PC-3 (cell line): ENCODE measurements around the gene CRYBG3. TPM values are rescaled to one million over a fixed set of nuclear protein-coding genes. Genes with fewer than 3 reads are reported as not detected.

ENCODE experiments used
- ATAC-seq: fragments of 200-7000 bp; cut with Tn5 transposase; 2 replicates; pipeline ENCODE4 v1.9.1; 2020; ENCODE audit warnings: mild to moderate bottlenecking, moderate library complexity
- BruUV-seq: library from RNA; stranded (reverse); fragments of 400-500 nt; replicated peaks from 2 replicates; lab custom pipeline; 2021; lab: Mats Ljungman, UMichigan
- CTCF ChIA-PET: fragments of 300-600 bp; sonication (Branson Sonifier 250); formaldehyde crosslinking; loops from one replicate; lab custom pipeline; 2022; ENCODE audit warnings: antibody characterized with exemption; lab: Charles Lee
- POLR2A ChIA-PET: fragments of 300-600 bp; sonication (Branson Sonifier 250); formaldehyde crosslinking; loops from one replicate; lab custom pipeline; 2022; ENCODE audit warnings: antibody characterized with exemption; ENCODE audit not compliant: unreplicated experiment; lab: Charles Lee
- DNase-seq: peaks from one replicate; pipeline ENCODE4 v3.0.0-alpha.2; 2015
- H2AFZ ChIP-seq: fragments of 300-600 bp; sonication (generic); 2 replicates; pipeline ENCODE4 v1.6.0; 2016; ENCODE audit warnings: antibody characterized with exemption, low read length
- H3F3A ChIP-seq: fragments of 300-600 bp; sonication (generic); one replicate; pipeline ENCODE4 v1.6.0; 2017; ENCODE audit warnings: antibody characterized with exemption, low read length, control low read depth, mild to moderate bottlenecking; ENCODE audit not compliant: unreplicated experiment
- H3K27ac ChIP-seq: fragments of 300-600 bp; sonication (generic); 2 replicates; pipeline ENCODE4 v1.5.1; 2016; ENCODE audit warnings: mild to moderate bottlenecking, low read length
- H3K27me3 ChIP-seq: fragments of 300-600 bp; sonication (generic); 2 replicates; pipeline ENCODE4 v1.6.1; 2016; ENCODE audit warnings: low read length, mixed read lengths
- H3K36me3 ChIP-seq: fragments of 300-600 bp; sonication (generic); 2 replicates; pipeline ENCODE4 v1.6.1; 2016; ENCODE audit warnings: low read depth, mixed run types, low read length, mixed read lengths
- H3K4me1 ChIP-seq: fragments of 300-600 bp; sonication (generic); 2 replicates; pipeline ENCODE4 v1.5.1; 2016; ENCODE audit warnings: low read length; ENCODE audit not compliant: insufficient read depth
- H3K4me2 ChIP-seq: fragments of 300-600 bp; sonication (generic); 2 replicates; pipeline ENCODE4 v1.6.0; 2016; ENCODE audit warnings: low read length
- H3K4me3 ChIP-seq: fragments of 300-600 bp; sonication (generic); 2 replicates; pipeline ENCODE4 v1.5.1; 2016; ENCODE audit warnings: mild to moderate bottlenecking, low read length, mixed read lengths
- H3K79me2 ChIP-seq: fragments of 300-600 bp; sonication (generic); 2 replicates; pipeline ENCODE4 v1.6.1; 2017; ENCODE audit warnings: low read length, mixed read lengths
- H3K9ac ChIP-seq: fragments of 300-600 bp; sonication (generic); 2 replicates; pipeline ENCODE4 v1.6.0; 2016; ENCODE audit warnings: mild to moderate bottlenecking, low read length
- H3K9me2 ChIP-seq: fragments of 300-600 bp; sonication (generic); replicated peaks from 2 replicates; pipeline ENCODE4 v1.6.1; 2016; ENCODE audit warnings: mixed run types, low read length, mixed read lengths
- H3K9me3 ChIP-seq: fragments of 300-600 bp; sonication (generic); 2 replicates; pipeline ENCODE4 v1.6.1; 2016; ENCODE audit warnings: low read length, mixed read lengths
- H4K20me1 ChIP-seq: fragments of 300-600 bp; sonication (generic); 2 replicates; pipeline ENCODE4 v1.6.1; 2016; ENCODE audit warnings: low read length, mixed read lengths
- EZH2 ChIP-seq: fragments of 300-600 bp; sonication (generic); IDR thresholded peaks from one replicate; pipeline ENCODE4 v1.6.1; 2017; ENCODE audit warnings: antibody characterized with exemption, mild to moderate bottlenecking, low read length; ENCODE audit not compliant: unreplicated experiment
- EZH2phosphoT487 ChIP-seq: fragments of 300-600 bp; sonication (generic); IDR thresholded peaks from 2 replicates; pipeline ENCODE4 v1.6.1; 2018; ENCODE audit warnings: mild to moderate bottlenecking, antibody characterized with exemption, low read length, borderline replicate concordance
- intact Hi-C: fragments of 100-400 bp; cut with micrococcal nuclease; formaldehyde crosslinking; loops from 2 replicates; pipeline ENCODE4 v1.9.0; 2023
- total RNA-seq: library from RNA; depleted of rRNA; stranded (reverse); fragments of >200 nt; gene quantifications from 2 replicates; pipeline ENCODE4 v1.2.3, GENCODE V29; 2014
- TF ChIP-seq, protein P1 (sequence below): fragments of 300-600 bp; sonication (generic); conservative IDR thresholded peaks from 2 replicates; pipeline ENCODE4 v1.5.1; 2017; ENCODE audit warnings: antibody characterized with exemption, low read depth, mild to moderate bottlenecking, low read length

The CRYBG3 gene
- total RNA-seq, 1 experiment from 2014 or later: 11.4 TPM

DNA sequence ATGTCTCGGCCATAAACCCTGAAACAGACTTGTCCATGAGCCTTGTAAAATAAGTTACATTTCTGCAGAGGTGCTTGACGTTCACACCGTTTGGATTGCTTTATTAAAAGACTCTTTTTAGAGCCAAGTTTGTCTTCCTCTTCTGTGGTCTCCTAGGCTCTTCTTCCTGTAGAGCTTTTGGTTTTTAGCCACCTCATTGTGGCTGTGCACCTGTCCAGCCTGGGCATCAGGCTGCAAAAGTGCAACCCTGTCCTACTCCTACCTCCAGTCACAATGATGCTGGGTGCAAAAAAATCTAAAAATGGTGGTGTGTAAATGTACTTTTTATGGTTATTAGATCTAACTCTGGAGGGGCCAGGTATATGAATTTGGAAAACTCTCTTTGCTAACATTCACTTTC is 153.2 kb downstream of the CRYBG3 start:
- Histone ChIP-seq H3K27me3 (no peaks in the 10 kb centered on the region), H2AFZ (no peak overlapping the region), H3K9me3 (no peaks in the 10 kb centered on the region), H3K9me2 (no peaks in the 10 kb centered on the region), H3K36me3 (no peaks in the 10 kb centered on the region), H3K4me3 (no peak overlapping the region), H4K20me1 (no peaks in the 10 kb centered on the region; the same call in 1 of the 2 replicates), H3K79me2 (peaks cover 18% of the 10 kb centered on the region), H3K9ac (no peak overlapping the region), H3K4me2 (no peak overlapping the region), H3F3A (no peaks in the 10 kb centered on the region), H3K27ac (no peak overlapping the region), H3K4me1 (peaks cover 19% of the 10 kb centered on the region)
- BruUV-seq: no TSS peak
- DNase-seq: no peak
- ChIA-PET POLR2A (interaction anchor here (0.5 kb wide), 1 partner anchor 185 kb away, joined by 5 read pairs; no protein-coding TSS in a partner anchor), CTCF (interaction anchor here (1.0 kb wide), 1 partner anchor 153 kb away, joined by 3 read pairs; the partner anchor contains the start of gene CRYBG3)
- intact Hi-C loops: loop anchor here (5.0 kb wide), 1 partner anchor 93 kb away; no protein-coding TSS in a partner anchor
- no peak for ATAC-seq
- no peak for TF ChIP-seq EZH2

DNA sequence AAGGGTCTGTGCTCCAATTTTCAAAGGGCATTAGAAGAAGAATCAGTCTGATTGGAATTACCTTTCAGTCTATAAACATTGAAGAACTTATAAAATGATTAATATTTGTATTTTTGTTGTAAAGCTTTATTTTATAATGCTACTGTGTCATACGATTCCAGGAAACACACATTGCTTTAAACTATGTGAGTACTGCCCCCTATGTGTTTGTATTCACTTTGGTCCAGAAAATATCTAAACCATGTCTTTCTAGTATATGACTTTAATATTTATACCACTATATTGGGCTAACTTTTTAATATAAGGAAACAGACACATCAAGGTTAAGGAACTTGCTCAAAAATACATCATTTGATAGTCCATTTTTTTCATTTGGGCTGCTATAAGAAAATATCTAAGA is 153.7 kb downstream of the CRYBG3 start:
- H3K9me2 ChIP-seq: no peaks in the 10 kb centered on the region
- no peak overlapping the region for H3K4me3 ChIP-seq
- no peaks in the 10 kb centered on the region for H3K9me3 ChIP-seq
- ATAC-seq (no peak), DNase-seq (peak; percentile 25)
- H3K36me3 ChIP-seq: no peaks in the 10 kb centered on the region
- TF ChIP-seq EZH2phosphoT487: no peak
- TF ChIP-seq EZH2: no peak
- TF ChIP-seq, protein P1, sequence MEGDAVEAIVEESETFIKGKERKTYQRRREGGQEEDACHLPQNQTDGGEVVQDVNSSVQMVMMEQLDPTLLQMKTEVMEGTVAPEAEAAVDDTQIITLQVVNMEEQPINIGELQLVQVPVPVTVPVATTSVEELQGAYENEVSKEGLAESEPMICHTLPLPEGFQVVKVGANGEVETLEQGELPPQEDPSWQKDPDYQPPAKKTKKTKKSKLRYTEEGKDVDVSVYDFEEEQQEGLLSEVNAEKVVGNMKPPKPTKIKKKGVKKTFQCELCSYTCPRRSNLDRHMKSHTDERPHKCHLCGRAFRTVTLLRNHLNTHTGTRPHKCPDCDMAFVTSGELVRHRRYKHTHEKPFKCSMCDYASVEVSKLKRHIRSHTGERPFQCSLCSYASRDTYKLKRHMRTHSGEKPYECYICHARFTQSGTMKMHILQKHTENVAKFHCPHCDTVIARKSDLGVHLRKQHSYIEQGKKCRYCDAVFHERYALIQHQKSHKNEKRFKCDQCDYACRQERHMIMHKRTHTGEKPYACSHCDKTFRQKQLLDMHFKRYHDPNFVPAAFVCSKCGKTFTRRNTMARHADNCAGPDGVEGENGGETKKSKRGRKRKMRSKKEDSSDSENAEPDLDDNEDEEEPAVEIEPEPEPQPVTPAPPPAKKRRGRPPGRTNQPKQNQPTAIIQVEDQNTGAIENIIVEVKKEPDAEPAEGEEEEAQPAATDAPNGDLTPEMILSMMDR: peak; percentile 58
- no peak overlapping the region for H3K4me2 ChIP-seq
- CTCF ChIA-PET: interaction anchor here (1.0 kb wide), 1 partner anchor 154 kb away, joined by 3 read pairs; the partner anchor contains the start of gene CRYBG3
- H3F3A ChIP-seq: no peaks in the 10 kb centered on the region
- POLR2A ChIA-PET: interaction anchor here (0.5 kb wide), 1 partner anchor 186 kb away, joined by 5 read pairs; no protein-coding TSS in a partner anchor
- peaks cover 14% of the 10 kb centered on the region for H3K4me1 ChIP-seq
- intact Hi-C loops: no loop called here
- no peak overlapping the region for H2AFZ ChIP-seq
- no peaks in the 10 kb centered on the region; the same call in 1 of the 2 replicates for H4K20me1 ChIP-seq
- H3K79me2 ChIP-seq: peaks cover 14% of the 10 kb centered on the region
- no peaks in the 10 kb centered on the region for H3K27me3 ChIP-seq
- H3K9ac ChIP-seq: no peak overlapping the region
- no peak overlapping the region for H3K27ac ChIP-seq
- BruUV-seq: no TSS peak

DNA sequence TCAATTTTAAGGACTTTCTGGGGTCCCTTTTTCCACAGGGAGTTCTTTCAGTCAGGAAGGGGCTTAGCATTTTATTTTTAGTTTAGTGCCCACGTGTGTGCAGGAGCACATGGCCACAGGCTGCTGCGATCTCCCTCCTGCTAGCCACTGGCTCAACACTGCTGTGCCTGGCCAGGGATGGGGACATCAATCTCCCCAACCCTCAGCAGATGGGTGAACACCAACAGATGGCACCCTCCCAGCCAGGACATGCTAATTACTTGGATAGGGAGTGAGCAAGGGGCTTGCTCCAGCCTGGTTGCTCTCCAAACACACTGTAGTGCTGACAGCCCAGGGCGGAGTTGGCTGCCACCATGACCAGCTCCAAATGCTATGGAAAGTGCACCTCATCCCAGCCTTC is 157.8 kb downstream of the CRYBG3 start:
- peak; percentile 15; the same call in 1 of the 2 replicates for ATAC-seq
- H3K9me2 ChIP-seq: no peaks in the 10 kb centered on the region
- BruUV-seq: no TSS peak
- CTCF ChIA-PET: no interaction called here
- no peaks in the 10 kb centered on the region for H3K9me3 ChIP-seq
- H3K9ac ChIP-seq: no peak overlapping the region
- TF ChIP-seq EZH2 (no peak), EZH2phosphoT487 (no peak)
- TF ChIP-seq, protein P1: no peak
- H3K27me3 ChIP-seq: peaks cover 14% of the 10 kb centered on the region
- H3K27ac ChIP-seq: no peak overlapping the region
- POLR2A ChIA-PET: no interaction called here
- no peaks in the 10 kb centered on the region for H3K4me1 ChIP-seq
- H3F3A ChIP-seq: no peaks in the 10 kb centered on the region
- H3K79me2 ChIP-seq: no peaks in the 10 kb centered on the region
- intact Hi-C loops: no loop called here
- H3K36me3 ChIP-seq: no peaks in the 10 kb centered on the region
- DNase-seq: no peak
- H2AFZ ChIP-seq: no peak overlapping the region
- H3K4me3 ChIP-seq: no peak overlapping the region
- H4K20me1 ChIP-seq: no peaks in the 10 kb centered on the region
- H3K4me2 ChIP-seq: no peak overlapping the region
